Upper lobe of left lung (tissue), 6 donors: ENCODE results near the gene NUP155. TPM values are rescaled to one million over a fixed set of nuclear protein-coding genes. Genes with fewer than 3 reads are reported as not detected.

Source experiments
- ATAC-seq, 2 donors: fragments of 200-7000 bp; cut with Tn5 transposase; one replicate each; pipeline ENCODE4 v1.9.1; 2022; ENCODE audit warnings: mild to moderate bottlenecking in 2 of 2, moderate library complexity in 2 of 2; ENCODE audit not compliant: low FRiP score in 2 of 2
- DNase-seq, 2 donors: peaks; one replicate each; pipeline ENCODE4 v3.0.0-alpha.2; 2019 to 2020
- H3K27ac ChIP-seq, 4 donors: fragments of 200-600 bp; sonication (generic); one replicate each; pipeline ENCODE4 v1.5.1; 2016 to 2019
- H3K27me3 ChIP-seq, 4 donors: fragments of 200-600 bp; sonication (generic); one replicate each; pipeline ENCODE4 v1.5.1; 2017 to 2019
- H3K36me3 ChIP-seq, 4 donors: fragments of 200-600 bp; sonication (generic); one replicate each; pipeline ENCODE4 v1.5.1; 2016 to 2019
- H3K4me1 ChIP-seq, 4 donors: fragments of 200-600 bp; sonication (generic); one replicate each; pipeline ENCODE4 v1.5.1; 2018 to 2019
- H3K4me3 ChIP-seq, 4 donors: fragments of 200-600 bp; sonication (generic); one replicate each; pipeline ENCODE4 v1.5.1; 2017 to 2019; ENCODE audit warnings: mild to moderate bottlenecking in 2 of 4, moderate library complexity in 1 of 4
- H3K9me3 ChIP-seq, 4 donors: fragments of 200-600 bp; sonication (generic); one replicate each; pipeline ENCODE4 v1.5.1; 2018 to 2019
- EP300 ChIP-seq, 4 donors: sonication (generic); formaldehyde crosslinking; IDR thresholded peaks; one replicate each; pipeline ENCODE4 v1.5.1; 2017; ENCODE audit warnings: antibody characterized with exemption in 4 of 4, control low read depth in 2 of 4
- POLR2A ChIP-seq, 4 donors: fragments of 450-650 bp; IDR thresholded peaks; one replicate each; pipeline ENCODE4 v1.5.1; 2016 to 2017; ENCODE audit warnings: antibody characterized with exemption in 4 of 4, mild to moderate bottlenecking in 2 of 4
- POLR2AphosphoS5 ChIP-seq, 2 donors: sonication (generic); formaldehyde crosslinking; IDR thresholded peaks; one replicate each; pipeline ENCODE4 v1.5.1; 2017; ENCODE audit warnings: antibody characterized with exemption in 2 of 2
- WGBS, 2 donors: methylation state at CpG; one replicate each; pipeline ENCODE4 v1.1.5; 2017 to 2018; 5-methylcytosine and 5-hydroxymethylcytosine counted together
- total RNA-seq, 6 donors: library from RNA; depleted of rRNA in 4 of 6; stranded (reverse); fragments of >200 nt in 4 of 6; gene quantifications; one replicate each; pipeline versions ENCODE4 v1.1.0 to v1.2.1, GENCODE V29; 2016 to 2021
- TF ChIP-seq, protein P1 (sequence below), 6 experiments: fragments of 450-650 bp in 4 of 6; fragments of 200-600 bp in 2 of 6; sonication (generic) in 2 of 6; IDR thresholded peaks; one replicate each; pipeline ENCODE4 v1.5.1; 2016 to 2019; ENCODE audit warnings: antibody characterized with exemption in 6 of 6
- donor health status: DM: no; HTN: no; CAD: no; lungs with moderate emphysema.
- donor health status: DM: no; HTN: yes; CAD: no; lungs with severe emphysema.

The NUP155 gene
- total RNA-seq, 6 donors from 2014 or later = 6.1 to 25.5 (median 17.4) TPM

GRCh38 chr5:37254581-37254980 lies 116.3 kb downstream of the NUP155 start:
- Histone ChIP-seq H3K27me3 (no peaks in the 10 kb centered on the region), H3K27ac (no peak overlapping the region), H3K4me3 (no peak overlapping the region), H3K36me3 (no peaks in the 10 kb centered on the region), H3K9me3 (no peaks in the 10 kb centered on the region), H3K4me1 (peaks cover 0 to 4% (median 1%) of the 10 kb centered on the region in 4 donors)
- DNase-seq = no peak
- TF ChIP-seq POLR2A (IDR thresholded peaks at IDR 0.05) (no peak), POLR2AphosphoS5 (IDR thresholded peaks at IDR 0.05) (no peak), EP300 (IDR thresholded peaks at IDR 0.05) (no peak)
- TF ChIP-seq, protein P1, sequence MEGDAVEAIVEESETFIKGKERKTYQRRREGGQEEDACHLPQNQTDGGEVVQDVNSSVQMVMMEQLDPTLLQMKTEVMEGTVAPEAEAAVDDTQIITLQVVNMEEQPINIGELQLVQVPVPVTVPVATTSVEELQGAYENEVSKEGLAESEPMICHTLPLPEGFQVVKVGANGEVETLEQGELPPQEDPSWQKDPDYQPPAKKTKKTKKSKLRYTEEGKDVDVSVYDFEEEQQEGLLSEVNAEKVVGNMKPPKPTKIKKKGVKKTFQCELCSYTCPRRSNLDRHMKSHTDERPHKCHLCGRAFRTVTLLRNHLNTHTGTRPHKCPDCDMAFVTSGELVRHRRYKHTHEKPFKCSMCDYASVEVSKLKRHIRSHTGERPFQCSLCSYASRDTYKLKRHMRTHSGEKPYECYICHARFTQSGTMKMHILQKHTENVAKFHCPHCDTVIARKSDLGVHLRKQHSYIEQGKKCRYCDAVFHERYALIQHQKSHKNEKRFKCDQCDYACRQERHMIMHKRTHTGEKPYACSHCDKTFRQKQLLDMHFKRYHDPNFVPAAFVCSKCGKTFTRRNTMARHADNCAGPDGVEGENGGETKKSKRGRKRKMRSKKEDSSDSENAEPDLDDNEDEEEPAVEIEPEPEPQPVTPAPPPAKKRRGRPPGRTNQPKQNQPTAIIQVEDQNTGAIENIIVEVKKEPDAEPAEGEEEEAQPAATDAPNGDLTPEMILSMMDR (IDR thresholded peaks at IDR 0.05) = no peak
- ATAC-seq = no peak
- 96 to 97% methylated on average over 1 of the region's 1 CpG for WGBS, 2 donors

DNA sequence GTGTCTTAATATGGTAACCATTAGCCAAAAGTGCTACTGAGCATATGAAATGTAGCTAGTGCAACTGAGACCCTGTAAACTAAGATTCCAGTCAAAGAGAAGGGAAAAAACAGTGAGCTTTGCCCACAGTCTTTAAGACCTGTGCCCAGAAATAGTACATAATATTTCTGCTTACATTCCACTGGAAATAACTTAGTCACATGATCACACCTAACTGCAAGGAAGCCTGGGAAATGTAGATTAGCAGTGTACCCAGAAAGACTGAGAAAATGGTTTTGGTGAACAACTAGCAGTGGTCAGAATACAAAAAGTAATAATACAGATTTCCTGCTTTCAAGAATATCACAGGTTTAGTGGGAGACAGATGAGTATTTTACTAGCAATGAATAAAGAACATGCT lies 119.2 kb downstream of the NUP155 start:
- H3K27ac ChIP-seq = no peak overlapping the region
- DNase-seq (no peak), ATAC-seq (no peak)
- no peaks in the 10 kb centered on the region for H3K9me3 ChIP-seq
- no peaks in the 10 kb centered on the region for H3K27me3 ChIP-seq
- no peaks in the 10 kb centered on the region for H3K36me3 ChIP-seq
- peaks cover 13 to 24% (median 18%) of the 10 kb centered on the region in 4 donors for H3K4me1 ChIP-seq
- TF ChIP-seq POLR2A (IDR thresholded peaks at IDR 0.05) = no peak
- no peak for TF ChIP-seq POLR2AphosphoS5 (IDR thresholded peaks at IDR 0.05)
- TF ChIP-seq, protein P1 (IDR thresholded peaks at IDR 0.05) = no peak
- TF ChIP-seq EP300 (IDR thresholded peaks at IDR 0.05) = no peak
- H3K4me3 ChIP-seq = no peak overlapping the region

DNA sequence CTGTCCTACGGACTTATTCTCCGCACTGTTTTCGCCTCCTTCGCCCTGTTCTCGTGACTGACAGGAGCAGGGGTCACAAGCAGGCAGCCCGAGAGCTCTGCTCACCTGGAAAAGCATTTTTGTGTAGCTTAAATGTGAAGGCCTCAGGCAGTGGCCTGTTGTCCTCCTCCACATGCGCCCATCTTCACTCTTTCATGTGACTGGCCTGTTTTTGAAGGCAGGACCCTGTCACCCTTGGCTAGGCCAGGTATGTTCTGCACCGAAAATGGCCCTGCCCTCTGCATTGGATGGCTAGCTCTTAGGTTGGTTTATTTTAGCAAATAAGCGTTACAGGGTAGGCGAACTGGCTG lies 121.1 kb downstream of the NUP155 start:
- peak overlapping the region; percentile 62 to 82 (median 71) for H3K4me3 ChIP-seq
- H3K4me1 ChIP-seq = peaks cover 15 to 29% (median 18%) of the 10 kb centered on the region in 4 donors
- peak overlapping the region; percentile 89 to 96 (median 92) for H3K27ac ChIP-seq
- DNase-seq (no peak), ATAC-seq (peak; percentile 0 to 2)
- no peaks in the 10 kb centered on the region for H3K36me3 ChIP-seq
- 63 to 89% methylated on average over 4 to 10 of the region's 10 CpGs for WGBS, 2 donors
- no peaks in the 10 kb centered on the region for H3K9me3 ChIP-seq
- TF ChIP-seq EP300 (IDR thresholded peaks at IDR 0.05) (no peak), POLR2AphosphoS5 (IDR thresholded peaks at IDR 0.05) (no peak), POLR2A (IDR thresholded peaks at IDR 0.05) (no peak)
- TF ChIP-seq, protein P1 (IDR thresholded peaks at IDR 0.05) = no peak
- H3K27me3 ChIP-seq = no peaks in the 10 kb centered on the region

- Histone ChIP-seq H3K36me3 (no peaks in the 10 kb centered on the region), H3K4me3 (peak within 1 kb of the TSS; percentile 62 to 82 (median 71)), H3K4me1 (peaks cover 15 to 29% (median 18%) of the 10 kb centered on the region in 4 donors), H3K27ac (peak within 1 kb of the TSS; percentile 89 to 96 (median 92)), H3K9me3 (no peaks in the 10 kb centered on the region), H3K27me3 (no peaks in the 10 kb centered on the region)
- ATAC-seq = peak; percentile 95 to 98
- WGBS, 2 donors = 0 to 1% methylated on average over 19 to 40 of the region's 88 CpGs
- peak in 3 of 4 donors; percentile 80 to 92 (median 88) for TF ChIP-seq POLR2A (IDR thresholded peaks at IDR 0.05)
- peak; percentile 17 to 68 for TF ChIP-seq POLR2AphosphoS5 (IDR thresholded peaks at IDR 0.05)
- TF ChIP-seq, protein P1 (IDR thresholded peaks at IDR 0.05) = peak in 3 of 6 experiments; percentile 8 to 36 (median 34)
- no peak for TF ChIP-seq EP300 (IDR thresholded peaks at IDR 0.05)
- peak; percentile 82 to 96 for DNase-seq
Observed at GRCh38 chr5:37248970-37249814, 121.7 kb downstream of the NUP155 start, which contains the start of gene CPLANE1. Gene CPLANE1, minus strand, starts transcription at chr5:37249376. Its CDS starts 1,678 bp downstream, at chr5:37247698.
